Measurements from ENCODE around the gene MEGF11.

GRCh38 chr15:66114863-66115425, 138.6 kb downstream of the MEGF11 start:
- no peak for TF ChIP-seq POLR2AphosphoS5 (IDR thresholded peaks at IDR 0.05; ENCODE audit: low read depth, low read length)
- no peak for TF ChIP-seq TAF1 (IDR thresholded peaks at IDR 0.05; ENCODE audit: low read depth, low read length)

All from GM12891 (cell line).